Stomach (tissue), 9 donors: ENCODE results near the gene MCEMP1. TPM values are rescaled to one million over a fixed set of nuclear protein-coding genes. Genes with fewer than 3 reads are reported as not detected.
A peak's percentile ranks its signal among the peaks of the same experiment; 100 is the strongest.

Source experiments
- DNase-seq, 2 donors: peaks; one replicate each; pipeline versions ENCODE4 v3.0.0 to v3.0.0-alpha.2; 2013 to 2019
- H3K27ac ChIP-seq, 5 donors: fragments of 200-600 bp in 4 of 5; sonication (generic) in 4 of 5; one replicate each; pipeline ENCODE4 v1.5.1; 2013 to 2019; ENCODE audit warnings: mild to moderate bottlenecking in 1 of 5, moderate library complexity in 1 of 5
- H3K27me3 ChIP-seq, 3 donors: fragments of 200-600 bp; sonication (generic); one replicate each; pipeline ENCODE4 v1.5.1; 2017 to 2019; ENCODE audit warnings: mixed run types in 1 of 3
- H3K36me3 ChIP-seq, 4 donors: fragments of 200-600 bp; sonication (generic); 1 replicate in 3 of 4; 2 replicates in 1 of 4; pipeline ENCODE4 v1.5.1; 2016 to 2019
- H3K4me1 ChIP-seq, 4 donors: fragments of 200-600 bp; sonication (generic); one replicate each; pipeline ENCODE4 v1.5.1; 2016 to 2019
- H3K4me3 ChIP-seq, 4 donors: fragments of 200-600 bp; sonication (generic) in 3 of 4; one replicate each; pipeline ENCODE4 v1.5.1; 2016 to 2019; ENCODE audit warnings: mild to moderate bottlenecking in 1 of 4
- H3K9me3 ChIP-seq, 4 donors: fragments of 200-600 bp; sonication (generic); one replicate each; pipeline ENCODE4 v1.5.1; 2016 to 2019
- EP300 ChIP-seq: sonication (generic); formaldehyde crosslinking; IDR thresholded peaks from one replicate; pipeline ENCODE4 v1.6.1; 2017; ENCODE audit warnings: antibody characterized with exemption
- POLR2A ChIP-seq, 4 donors: fragments of 450-650 bp; IDR thresholded peaks; one replicate each; pipeline ENCODE4 v1.6.1; 2016; ENCODE audit warnings: antibody characterized with exemption in 4 of 4, control low read depth in 2 of 4, mild to moderate bottlenecking in 1 of 4, moderate library complexity in 1 of 4
- POLR2AphosphoS5 ChIP-seq, 3 donors: sonication (generic); formaldehyde crosslinking; IDR thresholded peaks; one replicate each; pipeline ENCODE4 v1.6.1; 2016; ENCODE audit warnings: antibody characterized with exemption in 3 of 3
- WGBS, 5 donors: extraction: QIAGEN DNeasy Blood & Tissue Kit in 3 of 5; methylation state at CpG; one replicate each; pipeline versions ENCODE4 v1.1.5 to v1.1.7; 2013 to 2018; 5-methylcytosine and 5-hydroxymethylcytosine counted together
- intact Hi-C: fragments of 100-400 bp; cut with DNase I; formaldehyde crosslinking; loops from one replicate; pipeline ENCODE4 v1.15.1; 2023; ENCODE audit warnings: low total_unique reads
- polyA plus RNA-seq, 3 donors: library from polyadenylated mRNA; stranded (reverse); fragments of 200-250 nt; gene quantifications; one replicate each; pipeline ENCODE4 v1.2.3, GENCODE V29; 2013
- total RNA-seq, 5 donors: library from RNA; depleted of rRNA; stranded (reverse); fragments of >200 nt; gene quantifications; one replicate each; pipeline versions ENCODE4 v1.1.0 to v1.2.3, GENCODE V29; 2014 to 2016
- TF ChIP-seq, protein P1 (sequence below), 7 experiments: fragments of 450-650 bp in 4 of 7; fragments of 200-600 bp in 3 of 7; sonication (generic) in 3 of 7; IDR thresholded peaks; one replicate each; pipeline ENCODE4 v1.5.1; 2016 to 2019; ENCODE audit warnings: antibody characterized with exemption in 7 of 7, control low read depth in 2 of 7, mild to moderate bottlenecking in 1 of 7
- donor health status: healthy with polysubstance abuse.
- donor health status: Bipolar disorder and iron deficiency.
- donor health status: healthy.

Gene MCEMP1
- total and polyA plus RNA-seq, 8 donors = 0.37 to 9.1 (median 0.94) TPM; not detected in 2

DNA sequence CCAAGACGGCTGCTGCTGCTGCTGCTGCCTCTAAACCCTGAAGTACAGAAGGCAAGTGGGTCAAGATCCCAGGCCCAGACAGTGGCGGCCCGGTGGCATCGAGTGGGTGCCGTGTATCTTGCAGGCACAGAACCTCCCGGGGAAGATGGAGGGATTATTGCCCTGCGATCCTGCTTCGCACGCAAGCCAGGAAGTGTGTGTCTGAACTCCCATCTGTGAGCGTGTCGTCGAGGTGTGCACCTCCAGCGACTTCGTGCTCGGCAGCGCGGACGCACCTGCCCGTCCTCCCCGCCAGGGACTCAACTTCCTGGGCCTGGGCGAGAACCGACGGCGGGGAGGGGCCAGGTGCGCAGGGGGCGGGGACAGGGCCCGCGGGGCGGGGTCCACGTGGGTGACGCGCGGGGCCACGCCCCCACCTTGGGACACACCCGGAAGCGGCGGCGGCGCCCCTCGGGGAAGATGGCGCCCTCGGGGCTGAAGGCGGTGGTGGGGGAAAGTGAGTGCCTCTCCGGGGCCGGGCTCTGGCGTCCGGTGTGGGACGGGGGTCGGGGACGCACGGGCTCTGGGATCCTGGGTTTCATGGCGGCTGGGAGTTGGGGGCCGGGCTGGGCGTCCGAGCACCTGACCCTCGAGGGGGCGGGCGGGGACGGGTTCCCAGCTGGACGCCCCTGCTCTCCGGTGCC is 40.1 kb upstream of the MCEMP1 start, which contains the start of gene STXBP2:
Gene STXBP2 (plus strand): TSS at position 420 of the 683 bp plus-strand sequence. CDS start 40 bp downstream, at position 460.
- Histone ChIP-seq H3K36me3 (peaks cover 0 to 41% (median 21%) of the 10 kb centered on the region in 4 donors), H3K27me3 (peaks cover 0 to 45% (median 9%) of the 10 kb centered on the region in 3 donors), H3K4me3 (peak within 1 kb of the TSS; percentile 60 to 73 (median 62)), H3K9me3 (no peaks in the 10 kb centered on the region), H3K27ac (peak within 1 kb of the TSS; percentile 84 to 96 (median 90)), H3K4me1 (peaks cover 0 to 40% (median 28%) of the 10 kb centered on the region in 4 donors)
- intact Hi-C loops = no loop called here
- TF ChIP-seq POLR2A (IDR thresholded peaks at IDR 0.05) = peak in 1 of 4 donors; percentile 42
- TF ChIP-seq, protein P1, sequence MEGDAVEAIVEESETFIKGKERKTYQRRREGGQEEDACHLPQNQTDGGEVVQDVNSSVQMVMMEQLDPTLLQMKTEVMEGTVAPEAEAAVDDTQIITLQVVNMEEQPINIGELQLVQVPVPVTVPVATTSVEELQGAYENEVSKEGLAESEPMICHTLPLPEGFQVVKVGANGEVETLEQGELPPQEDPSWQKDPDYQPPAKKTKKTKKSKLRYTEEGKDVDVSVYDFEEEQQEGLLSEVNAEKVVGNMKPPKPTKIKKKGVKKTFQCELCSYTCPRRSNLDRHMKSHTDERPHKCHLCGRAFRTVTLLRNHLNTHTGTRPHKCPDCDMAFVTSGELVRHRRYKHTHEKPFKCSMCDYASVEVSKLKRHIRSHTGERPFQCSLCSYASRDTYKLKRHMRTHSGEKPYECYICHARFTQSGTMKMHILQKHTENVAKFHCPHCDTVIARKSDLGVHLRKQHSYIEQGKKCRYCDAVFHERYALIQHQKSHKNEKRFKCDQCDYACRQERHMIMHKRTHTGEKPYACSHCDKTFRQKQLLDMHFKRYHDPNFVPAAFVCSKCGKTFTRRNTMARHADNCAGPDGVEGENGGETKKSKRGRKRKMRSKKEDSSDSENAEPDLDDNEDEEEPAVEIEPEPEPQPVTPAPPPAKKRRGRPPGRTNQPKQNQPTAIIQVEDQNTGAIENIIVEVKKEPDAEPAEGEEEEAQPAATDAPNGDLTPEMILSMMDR (IDR thresholded peaks at IDR 0.05) = peak in 3 of 7 experiments; percentile 25 to 51 (median 26)
- TF ChIP-seq POLR2AphosphoS5 (IDR thresholded peaks at IDR 0.05) = peak in 2 of 3 donors; percentile 86 to 89
- TF ChIP-seq EP300 = no peak
- DNase-seq = peak; percentile 93
- 7 to 25% (median 8%) methylated on average over 26 to 61 of the region's 61 CpGs for WGBS, 5 donors

DNA sequence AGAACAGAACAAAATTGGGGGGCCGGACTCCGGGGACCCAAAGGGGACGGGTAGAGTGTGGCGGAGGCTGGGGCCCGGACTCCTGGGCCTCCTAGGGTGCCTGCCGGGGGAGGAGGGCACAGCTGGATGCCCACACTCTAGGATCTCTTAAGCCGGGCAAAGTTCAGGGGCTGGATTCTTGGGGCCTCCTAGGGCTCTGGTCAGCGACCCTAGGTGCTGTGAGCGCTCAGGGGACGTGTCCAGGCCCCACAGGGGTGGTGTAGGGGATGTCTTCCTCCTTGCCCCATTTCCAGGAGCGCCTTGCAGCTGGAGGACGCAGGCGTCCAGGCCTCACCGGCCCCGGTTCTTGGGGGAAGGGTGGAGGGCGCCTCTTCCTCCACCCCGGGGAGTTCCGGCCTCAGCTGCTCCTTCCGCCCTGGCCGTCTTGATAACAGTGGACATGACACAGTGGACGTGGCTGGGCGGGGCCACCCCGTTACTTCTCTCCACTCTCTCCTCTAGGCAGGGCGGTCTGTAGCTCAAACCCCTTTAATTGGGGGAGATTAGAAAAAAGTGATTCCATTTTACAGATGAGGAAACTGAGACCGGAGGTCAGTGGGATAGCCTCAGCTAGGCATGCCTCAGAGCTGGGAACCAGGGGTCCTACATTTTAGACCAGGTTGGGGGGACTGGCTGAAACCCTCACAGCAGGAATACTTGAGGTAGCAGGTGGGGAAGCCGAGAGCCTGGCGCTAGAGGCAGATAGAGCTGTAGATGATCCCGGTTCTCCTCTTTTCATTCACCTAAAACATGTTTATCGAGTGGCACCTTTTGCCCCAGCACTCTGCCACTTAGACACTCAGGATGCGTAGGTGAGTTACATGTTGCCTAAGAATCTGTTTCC is 39.3 kb upstream of the MCEMP1 start:
- TF ChIP-seq EP300 (no peak), POLR2A (IDR thresholded peaks at IDR 0.05) (no peak), POLR2AphosphoS5 (IDR thresholded peaks at IDR 0.05) (peak in 2 of 3 donors; percentile 31 to 47)
- TF ChIP-seq, protein P1 (IDR thresholded peaks at IDR 0.05) = no peak
- WGBS, 5 donors = 22 to 37% (median 28%) methylated on average over 21 to 30 of the region's 30 CpGs
- DNase-seq = peak; percentile 67 to 73
- peaks cover 0 to 53% (median 9%) of the 10 kb centered on the region in 3 donors for H3K27me3 ChIP-seq
- peaks cover 0 to 37% (median 28%) of the 10 kb centered on the region in 4 donors for H3K4me1 ChIP-seq
- peak overlapping the region; percentile 60 to 73 (median 62) for H3K4me3 ChIP-seq
- H3K9me3 ChIP-seq = no peaks in the 10 kb centered on the region
- peaks cover 0 to 41% (median 18%) of the 10 kb centered on the region in 4 donors for H3K36me3 ChIP-seq
- peak overlapping the region; percentile 84 to 96 (median 90) for H3K27ac ChIP-seq
- intact Hi-C loops = no loop called here

DNA sequence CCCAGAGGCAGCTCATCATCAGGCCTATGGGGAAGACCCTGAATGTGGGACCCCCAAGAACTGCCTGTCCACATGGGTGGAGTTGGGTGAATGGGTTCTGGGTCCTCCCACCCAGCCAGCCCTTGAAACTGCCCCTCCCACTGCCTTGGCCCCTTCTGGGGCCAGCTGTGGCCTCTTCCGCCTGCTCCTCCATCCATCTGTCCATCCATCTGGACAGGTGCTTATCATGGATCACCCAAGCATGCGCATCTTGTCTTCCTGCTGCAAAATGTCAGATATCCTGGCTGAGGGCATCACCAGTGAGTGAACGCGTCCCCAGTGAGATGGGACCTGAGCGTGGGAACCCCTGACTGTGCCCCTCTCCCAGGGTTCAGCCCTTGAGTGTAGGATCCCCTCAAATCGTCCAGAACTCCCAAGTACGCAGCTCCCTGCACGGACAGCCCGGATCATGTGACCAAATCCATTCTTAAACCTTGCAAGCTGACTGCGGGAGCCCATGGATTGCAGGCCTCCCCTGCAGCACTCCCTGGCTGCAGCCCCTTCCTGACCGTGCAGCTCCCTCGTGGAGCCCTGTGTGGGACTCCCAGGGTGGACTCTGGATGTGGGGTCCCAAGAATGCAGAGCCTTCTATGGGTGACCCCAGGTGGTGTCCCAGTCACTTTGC is 38.0 kb upstream of the MCEMP1 start:
- Histone ChIP-seq H3K4me3 (peak overlapping the region in 1 of 4 donors; percentile 3), H3K36me3 (peaks cover 0 to 45% (median 19%) of the 10 kb centered on the region in 4 donors), H3K27me3 (peaks cover 0 to 64% (median 9%) of the 10 kb centered on the region in 3 donors), H3K4me1 (peaks cover 0 to 43% (median 28%) of the 10 kb centered on the region in 4 donors), H3K9me3 (no peaks in the 10 kb centered on the region), H3K27ac (no peak overlapping the region)
- no peak for DNase-seq
- intact Hi-C loops = no loop called here
- TF ChIP-seq POLR2A (IDR thresholded peaks at IDR 0.05) = no peak
- no peak for TF ChIP-seq POLR2AphosphoS5 (IDR thresholded peaks at IDR 0.05)
- TF ChIP-seq EP300 = no peak
- TF ChIP-seq, protein P1 (IDR thresholded peaks at IDR 0.05) = no peak
- 78 to 88% (median 79%) methylated on average over 9 to 12 of the region's 12 CpGs for WGBS, 5 donors
